ENCODE measurements around the gene NBEAL2. TPM values are rescaled to one million over a fixed set of nuclear protein-coding genes. Genes with fewer than 3 reads are reported as not detected.

NBEAL2 gene
- total and polyA plus RNA-seq, 2 experiments from 2014 or later: 38.6 to 42.2 TPM

DNA sequence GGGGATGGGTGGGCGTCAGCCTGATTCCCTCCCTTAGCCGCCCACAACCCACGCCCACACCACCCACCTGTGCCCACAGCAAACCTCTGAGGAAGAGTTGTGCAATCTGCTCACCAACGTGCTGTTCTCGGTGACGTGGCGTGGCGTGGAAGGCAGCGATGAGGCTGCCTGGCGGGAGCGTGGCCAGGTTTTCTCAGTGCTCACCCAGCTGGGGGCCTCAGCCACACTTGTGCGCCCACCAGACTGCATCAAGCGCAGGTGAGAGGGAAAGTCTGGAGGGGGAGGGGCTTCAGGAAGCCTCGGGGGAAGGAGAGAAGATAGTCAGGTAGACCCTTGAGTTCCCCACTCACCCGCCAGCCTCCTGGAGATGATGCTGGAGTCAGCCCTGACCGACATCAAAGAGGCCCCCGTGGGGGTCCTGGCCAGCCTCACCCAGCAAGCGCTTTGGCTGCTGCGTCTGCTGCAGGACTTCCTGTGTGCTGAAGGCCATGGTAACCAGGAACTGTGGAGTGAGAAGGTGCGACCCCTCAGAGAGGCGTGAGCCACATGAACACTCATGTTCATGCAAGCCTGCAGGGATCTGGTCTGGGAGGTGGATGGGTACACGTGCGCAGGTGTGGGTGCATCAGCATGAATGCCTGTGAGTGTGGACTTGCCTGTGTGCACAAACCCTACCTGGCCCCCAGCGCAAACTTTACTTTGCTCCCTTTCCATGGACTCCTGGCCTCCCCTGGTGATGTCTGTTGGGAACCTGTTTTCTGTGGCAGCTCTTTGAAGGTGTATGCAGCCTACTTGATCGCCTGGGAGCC, 21.7 kb downstream of the NBEAL2 start:
- H2AFZ ChIP-seq: no peak overlapping the region
- no peak overlapping the region for H3K27ac ChIP-seq
- H3K4me3 ChIP-seq: no peak overlapping the region
- H3K36me3 ChIP-seq (replicated peaks; ENCODE audit: insufficient read depth, low read depth): no peaks in the 10 kb centered on the region
- WGBS (ENCODE audit: low lambda C conversion rate, missing lambda C conversion rate): 92% methylated on average over 25 of the region's 25 CpGs
- H3K4me2 ChIP-seq: no peak overlapping the region
- peaks cover 10% of the 10 kb centered on the region for H3K4me1 ChIP-seq (ENCODE audit: insufficient read depth)
- H3K9me2 ChIP-seq (replicated peaks; ENCODE audit: insufficient read depth): no peaks in the 10 kb centered on the region
- H4K20me1 ChIP-seq (ENCODE audit: insufficient read depth, poor library complexity, severe bottlenecking): no peaks in the 10 kb centered on the region
- no peaks in the 10 kb centered on the region for H3K9me3 ChIP-seq (ENCODE audit: low read depth)
- H3K27me3 ChIP-seq: no peaks in the 10 kb centered on the region
- no peak for TF ChIP-seq EZH2 (IDR thresholded peaks at IDR 0.05; ENCODE audit: borderline replicate concordance)
- no peak for TF ChIP-seq CTCF (IDR thresholded peaks at IDR 0.05; ENCODE audit: poor library complexity)
- TF ChIP-seq EZH2phosphoT487 (IDR thresholded peaks at IDR 0.05; ENCODE audit: low read depth, severe bottlenecking, unreplicated experiment): no peak
- no peaks in the 10 kb centered on the region for H3K79me2 ChIP-seq
- no peak for DNase-seq (ENCODE audit: low spot score)

GRCh38 chr3:47001731-47002170, 22.3 kb downstream of the NBEAL2 start:
- no peaks in the 10 kb centered on the region for H3K9me3 ChIP-seq (ENCODE audit: low read depth)
- peaks cover 6% of the 10 kb centered on the region for H3K4me1 ChIP-seq (ENCODE audit: insufficient read depth)
- no peak overlapping the region for H3K4me3 ChIP-seq
- no peaks in the 10 kb centered on the region for H3K27me3 ChIP-seq
- no peak overlapping the region for H3K4me2 ChIP-seq
- H4K20me1 ChIP-seq (ENCODE audit: insufficient read depth, poor library complexity, severe bottlenecking): no peaks in the 10 kb centered on the region
- H3K9me2 ChIP-seq (replicated peaks; ENCODE audit: insufficient read depth): no peaks in the 10 kb centered on the region
- no peaks in the 10 kb centered on the region for H3K36me3 ChIP-seq (replicated peaks; ENCODE audit: insufficient read depth, low read depth)
- no peaks in the 10 kb centered on the region for H3K79me2 ChIP-seq
- TF ChIP-seq CTCF (IDR thresholded peaks at IDR 0.05; ENCODE audit: poor library complexity) (no peak), EZH2phosphoT487 (IDR thresholded peaks at IDR 0.05; ENCODE audit: low read depth, severe bottlenecking, unreplicated experiment) (no peak), EZH2 (IDR thresholded peaks at IDR 0.05; ENCODE audit: borderline replicate concordance) (no peak)
- no peak overlapping the region for H2AFZ ChIP-seq
- H3K27ac ChIP-seq: no peak overlapping the region
- 97% methylated on average over 16 of the region's 16 CpGs for WGBS (ENCODE audit: low lambda C conversion rate, missing lambda C conversion rate)
- DNase-seq (ENCODE audit: low spot score): no peak

GRCh38 chr3:47002171-47003055, 22.9 kb downstream of the NBEAL2 start:
- 91% methylated on average over 32 of the region's 35 CpGs for WGBS (ENCODE audit: low lambda C conversion rate, missing lambda C conversion rate)
- Histone ChIP-seq H3K4me2 (no peak overlapping the region), H3K9me3 (ENCODE audit: low read depth) (no peaks in the 10 kb centered on the region), H3K79me2 (no peaks in the 10 kb centered on the region), H3K4me1 (ENCODE audit: insufficient read depth) (peaks cover 5% of the 10 kb centered on the region), H3K27ac (no peak overlapping the region), H3K27me3 (no peaks in the 10 kb centered on the region), H3K9me2 (replicated peaks; ENCODE audit: insufficient read depth) (no peaks in the 10 kb centered on the region), H3K4me3 (no peak overlapping the region), H4K20me1 (ENCODE audit: insufficient read depth, poor library complexity, severe bottlenecking) (no peaks in the 10 kb centered on the region), H3K36me3 (replicated peaks; ENCODE audit: insufficient read depth, low read depth) (no peaks in the 10 kb centered on the region), H2AFZ (no peak overlapping the region)
- TF ChIP-seq CTCF (IDR thresholded peaks at IDR 0.05; ENCODE audit: poor library complexity) (no peak), EZH2phosphoT487 (IDR thresholded peaks at IDR 0.05; ENCODE audit: low read depth, severe bottlenecking, unreplicated experiment) (no peak), EZH2 (IDR thresholded peaks at IDR 0.05; ENCODE audit: borderline replicate concordance) (no peak)
- no peak for DNase-seq (ENCODE audit: low spot score)

Data from hepatocyte (in vitro differentiated cells).